ENCODE measurements around the gene FAM3A.

- TF ChIP-seq CTCF (conservative IDR thresholded peaks at IDR 0.05; ENCODE audit: low read depth, low read length) (no peak), SMC3 (IDR thresholded peaks at IDR 0.05; ENCODE audit: low read depth, low read length) (no peak), POLR2A (IDR thresholded peaks at IDR 0.05; ENCODE audit: low read depth, low read length) (no peak), RAD21 (IDR thresholded peaks at IDR 0.05; ENCODE audit: low read length) (no peak), USF2 (IDR thresholded peaks at IDR 0.05; ENCODE audit: low read depth, low read length) (no peak), RFX5 (IDR thresholded peaks at IDR 0.05; ENCODE audit: low read depth, low read length) (no peak), BHLHE40 (IDR thresholded peaks at IDR 0.05; ENCODE audit: low read depth, low read length) (no peak), MAFK (IDR thresholded peaks at IDR 0.05; ENCODE audit: low read depth, low read length) (no peak)
Observed at GRCh38 chrX:154517101-154517781, 1.2 kb upstream of the FAM3A start.
